CD8-positive, alpha-beta memory T cell (primary cell): ENCODE measurements around the gene CTIF. TPM values are rescaled to one million over a fixed set of nuclear protein-coding genes. Genes with fewer than 3 reads are reported as not detected.

Experiments
- CTCF ChIA-PET: fragments of 350-600 bp; sonication (Branson Sonifier 250); formaldehyde crosslinking; loops from one replicate; lab custom pipeline; 2021; ENCODE audit warnings: antibody characterized with exemption; lab: Charles Lee
- POLR2A ChIA-PET: fragments of 350-600 bp; sonication (Branson Sonifier 250); formaldehyde crosslinking; loops from one replicate; lab custom pipeline; 2021; ENCODE audit warnings: antibody characterized with exemption; lab: Charles Lee
- DNase-seq, 5 donors: peaks; one replicate each; pipeline versions ENCODE4 v3.0.0 to v3.0.0-alpha.2; 2020 to 2022; ENCODE audit warnings: mixed read lengths in 1 of 5
- H3K27ac ChIP-seq: one replicate; pipeline ENCODE4 v1.7.0; 2013; ENCODE audit warnings: low read depth, mild to moderate bottlenecking, low read length, moderate library complexity
- H3K27me3 ChIP-seq: 2 replicates; pipeline ENCODE4 v1.7.0; 2013; ENCODE audit warnings: low read length, mild to moderate bottlenecking; ENCODE audit not compliant: insufficient read depth, poor library complexity, severe bottlenecking
- H3K36me3 ChIP-seq: 2 replicates; pipeline ENCODE4 v1.7.0; 2013; ENCODE audit warnings: mild to moderate bottlenecking, low read length, moderate library complexity; ENCODE audit not compliant: insufficient read depth
- H3K4me1 ChIP-seq: 2 replicates; pipeline ENCODE4 v1.7.0; 2013; ENCODE audit warnings: mild to moderate bottlenecking, low read length, moderate library complexity; ENCODE audit not compliant: insufficient read depth
- H3K4me3 ChIP-seq: 2 replicates; pipeline ENCODE4 v1.7.0; 2013; ENCODE audit warnings: mild to moderate bottlenecking, low read length
- H3K9me3 ChIP-seq: 2 replicates; pipeline ENCODE4 v1.7.0; 2013; ENCODE audit warnings: mild to moderate bottlenecking, low read length
- H3K27ac Mint-ChIP-seq, 8 donors: one replicate each; pipeline ENCODE4 v1.8.0; 2020 to 2021; ENCODE audit warnings: mixed read lengths in 8 of 8, mild to moderate bottlenecking in 6 of 8, inconsistent platforms in 3 of 8, moderate library complexity in 3 of 8
- H3K27me3 Mint-ChIP-seq, 2 donors: one replicate each; pipeline ENCODE4 v1.8.0; 2020 to 2021; ENCODE audit warnings: mixed read lengths in 2 of 2, mild to moderate bottlenecking in 1 of 2, moderate library complexity in 1 of 2
- H3K36me3 Mint-ChIP-seq, 3 donors: one replicate each; pipeline ENCODE4 v1.8.0; 2020 to 2021; ENCODE audit warnings: mixed read lengths in 3 of 3, inconsistent platforms in 1 of 3, mild to moderate bottlenecking in 1 of 3
- H3K4me1 Mint-ChIP-seq, 3 donors: one replicate each; pipeline ENCODE4 v1.8.0; 2020 to 2021; ENCODE audit warnings: mixed read lengths in 3 of 3, inconsistent platforms in 1 of 3, mild to moderate bottlenecking in 1 of 3
- H3K4me3 Mint-ChIP-seq, 7 donors: one replicate each; pipeline ENCODE4 v1.8.0; 2020 to 2021; ENCODE audit warnings: mixed read lengths in 7 of 7, mild to moderate bottlenecking in 6 of 7, moderate library complexity in 4 of 7, inconsistent platforms in 2 of 7
- H3K9me3 Mint-ChIP-seq, 5 donors: one replicate each; pipeline ENCODE4 v1.8.0; 2020 to 2022; ENCODE audit warnings: mixed read lengths in 5 of 5, mild to moderate bottlenecking in 3 of 5, moderate library complexity in 2 of 5, inconsistent platforms in 1 of 5
- polyA plus RNA-seq: library from polyadenylated mRNA; unstranded; fragments of 300-500 nt; fragmentation: Illumina TruSeq; gene quantifications from one replicate; pipeline ENCODE4 v1.2.3, GENCODE V29; 2021
- total RNA-seq, 2 experiments: library from RNA; stranded (reverse); gene quantifications; one replicate each; pipeline ENCODE4 v1.2.3, GENCODE V29; 2021

Gene CTIF
- total and polyA plus RNA-seq, 3 experiments from 2014 or later = 0.89 to 4.8 (median 4.2) TPM

- Histone ChIP-seq H3K27me3 (no peaks in the 10 kb centered on the region), H3K9me3 (no peaks in the 10 kb centered on the region), H3K27ac (peak overlapping the region; percentile 38), H3K36me3 (no peaks in the 10 kb centered on the region), H3K4me1 (peaks cover 22% of the 10 kb centered on the region), H3K4me3 (no peak overlapping the region)
- CTCF ChIA-PET = no interaction called here
- H3K27me3 Mint-ChIP-seq = peaks cover 0 to 2% of the 10 kb centered on the region in 2 donors
- POLR2A ChIA-PET = no interaction called here
- no peaks in the 10 kb centered on the region for H3K36me3 Mint-ChIP-seq
- H3K4me3 Mint-ChIP-seq = no peak overlapping the region
- no peak for DNase-seq
- no peak overlapping the region for H3K27ac Mint-ChIP-seq
- H3K9me3 Mint-ChIP-seq = no peaks in the 10 kb centered on the region
- H3K4me1 Mint-ChIP-seq = peaks cover 22 to 51% (median 25%) of the 10 kb centered on the region in 3 donors
Observed at GRCh38 chr18:48781163-48781987, 242.5 kb downstream of the CTIF start.

GRCh38 chr18:48781988-48782363 lies 243.1 kb downstream of the CTIF start:
- CTCF ChIA-PET = no interaction called here
- H3K4me3 ChIP-seq = no peak overlapping the region
- POLR2A ChIA-PET = no interaction called here

GRCh38 chr18:48782381-48782861 lies 243.6 kb downstream of the CTIF start:
- H3K4me3 ChIP-seq = no peak overlapping the region
- ChIA-PET POLR2A (no interaction called here), CTCF (interaction anchor here (1.2 to 1.5 kb wide), 2 partner anchors 79 to 129 kb away, joined by 3 to 4 read pairs; no protein-coding TSS in a partner anchor)
- peaks cover 19 to 43% (median 27%) of the 10 kb centered on the region in 3 donors for H3K4me1 Mint-ChIP-seq
- no peaks in the 10 kb centered on the region for H3K36me3 ChIP-seq
- H3K27me3 ChIP-seq = no peaks in the 10 kb centered on the region
- no peak overlapping the region for H3K27ac ChIP-seq
- no peak for DNase-seq
- H3K9me3 Mint-ChIP-seq = peaks cover 0 to 1% (median 0%) of the 10 kb centered on the region in 5 donors
- H3K27me3 Mint-ChIP-seq = no peaks in the 10 kb centered on the region
- H3K4me1 ChIP-seq = peaks cover 19% of the 10 kb centered on the region
- no peaks in the 10 kb centered on the region for H3K36me3 Mint-ChIP-seq
- H3K27ac Mint-ChIP-seq = peak overlapping the region in 1 of 8 donors; percentile 54
- H3K4me3 Mint-ChIP-seq = no peak overlapping the region
- no peaks in the 10 kb centered on the region for H3K9me3 ChIP-seq

More at GRCh38 chr18:48781988-48782363, 243.1 kb downstream of the CTIF start:
- Histone ChIP-seq H3K27ac (no peak overlapping the region), H3K36me3 (no peaks in the 10 kb centered on the region), H3K27me3 (no peaks in the 10 kb centered on the region), H3K4me1 (peaks cover 22% of the 10 kb centered on the region), H3K9me3 (no peaks in the 10 kb centered on the region)
- no peaks in the 10 kb centered on the region for H3K9me3 Mint-ChIP-seq
- H3K27ac Mint-ChIP-seq = no peak overlapping the region
- no peak overlapping the region for H3K4me3 Mint-ChIP-seq
- H3K4me1 Mint-ChIP-seq = peaks cover 23 to 48% (median 27%) of the 10 kb centered on the region in 3 donors
- H3K27me3 Mint-ChIP-seq = no peaks in the 10 kb centered on the region
- H3K36me3 Mint-ChIP-seq = no peaks in the 10 kb centered on the region
- DNase-seq = no peak

- no peak overlapping the region for H3K27ac ChIP-seq
- CTCF ChIA-PET = interaction anchor here (1.0 to 1.5 kb wide), 3 partner anchors 78 to 129 kb away, joined by 3 to 4 read pairs (median 3); no protein-coding TSS in a partner anchor
Observed at GRCh38 chr18:48783616-48784520, 245.0 kb downstream of the CTIF start.

GRCh38 chr18:48784656-48785055 lies 245.8 kb downstream of the CTIF start:
- no peak overlapping the region for H3K27ac ChIP-seq
- DNase-seq = no peak
- no peaks in the 10 kb centered on the region for H3K9me3 ChIP-seq
- H3K27me3 ChIP-seq = no peaks in the 10 kb centered on the region
- peak overlapping the region in 1 of 7 donors; percentile 30 for H3K4me3 Mint-ChIP-seq
- peaks cover 16% of the 10 kb centered on the region for H3K4me1 ChIP-seq
- H3K36me3 ChIP-seq = no peaks in the 10 kb centered on the region
- POLR2A ChIA-PET = interaction anchor here (0.7 to 1.4 kb wide), 2 partner anchors 117 to 140 kb away, joined by 3 to 4 read pairs; no protein-coding TSS in a partner anchor
- no peaks in the 10 kb centered on the region for H3K27me3 Mint-ChIP-seq
- peaks cover 0 to 1% (median 0%) of the 10 kb centered on the region in 5 donors for H3K9me3 Mint-ChIP-seq
- H3K27ac Mint-ChIP-seq = peak overlapping the region in 6 of 8 donors; percentile 77 to 97 (median 90)
- H3K4me1 Mint-ChIP-seq = peaks cover 17 to 36% (median 27%) of the 10 kb centered on the region in 3 donors
- no peak overlapping the region for H3K4me3 ChIP-seq
- CTCF ChIA-PET = interaction anchor here (1.9 kb wide), 1 partner anchor 129 kb away, joined by 6 read pairs; no protein-coding TSS in a partner anchor
- H3K36me3 Mint-ChIP-seq = no peaks in the 10 kb centered on the region

More at GRCh38 chr18:48783616-48784520, 245.0 kb downstream of the CTIF start:
- Mint-ChIP-seq H3K9me3 (peaks cover 0 to 1% (median 0%) of the 10 kb centered on the region in 5 donors), H3K27ac (peak overlapping the region in 5 of 8 donors; percentile 13 to 92 (median 77)), H3K4me1 (peaks cover 17 to 36% (median 27%) of the 10 kb centered on the region in 3 donors), H3K36me3 (no peaks in the 10 kb centered on the region), H3K4me3 (peak overlapping the region in 3 of 7 donors; percentile 2 to 81 (median 32)), H3K27me3 (no peaks in the 10 kb centered on the region)
- Histone ChIP-seq H3K4me1 (peaks cover 16% of the 10 kb centered on the region), H3K4me3 (no peak overlapping the region), H3K9me3 (no peaks in the 10 kb centered on the region), H3K36me3 (no peaks in the 10 kb centered on the region), H3K27me3 (no peaks in the 10 kb centered on the region)
- POLR2A ChIA-PET = no interaction called here
- DNase-seq = no peak

GRCh38 chr18:48785091-48785614 lies 246.3 kb downstream of the CTIF start:
- peak overlapping the region; percentile 3 to 97 (median 86) for H3K27ac Mint-ChIP-seq
- H3K9me3 Mint-ChIP-seq = peaks cover 0 to 1% (median 0%) of the 10 kb centered on the region in 5 donors
- peaks cover 16% of the 10 kb centered on the region for H3K4me1 ChIP-seq
- no peak overlapping the region for H3K4me3 ChIP-seq
- peaks cover 17 to 32% (median 27%) of the 10 kb centered on the region in 3 donors for H3K4me1 Mint-ChIP-seq
- H3K27ac ChIP-seq = no peak overlapping the region
- ChIA-PET CTCF (interaction anchor here (1.0 to 3.4 kb wide), 3 partner anchors 9 to 128 kb away, joined by 3 to 16 read pairs (median 6); no protein-coding TSS in a partner anchor), POLR2A (interaction anchor here (0.7 to 1.4 kb wide), 2 partner anchors 116 to 139 kb away, joined by 3 to 4 read pairs; no protein-coding TSS in a partner anchor)
- H3K36me3 Mint-ChIP-seq = no peaks in the 10 kb centered on the region
- no peaks in the 10 kb centered on the region for H3K36me3 ChIP-seq
- H3K9me3 ChIP-seq = no peaks in the 10 kb centered on the region
- H3K4me3 Mint-ChIP-seq = peak overlapping the region in 5 of 7 donors; percentile 21 to 88 (median 35)
- no peak for DNase-seq
- no peaks in the 10 kb centered on the region for H3K27me3 ChIP-seq
- H3K27me3 Mint-ChIP-seq = no peaks in the 10 kb centered on the region
